HG02938 (cell line): ENCODE results near the gene LMO2.
A peak's percentile ranks its signal among the peaks of the same experiment; 100 is the strongest.
"Not testable (repeated sequence)": the region's sequence is repeated elsewhere in the genome, so short reads cannot be mapped to it uniquely, and the experiment has no call there.

ENCODE experiments used
- ATAC-seq: cut with Tn5 transposase; IDR thresholded peaks from one replicate; pipeline ENCODE4 v1.9.1; 2021; ENCODE audit warnings: mild to moderate bottlenecking, moderate library complexity; ENCODE audit not compliant: unreplicated experiment

Gene LMO2

GRCh38 chr11:33866936-33867335 is 24.9 kb downstream of the LMO2 start:
- no peak for ATAC-seq

DNA sequence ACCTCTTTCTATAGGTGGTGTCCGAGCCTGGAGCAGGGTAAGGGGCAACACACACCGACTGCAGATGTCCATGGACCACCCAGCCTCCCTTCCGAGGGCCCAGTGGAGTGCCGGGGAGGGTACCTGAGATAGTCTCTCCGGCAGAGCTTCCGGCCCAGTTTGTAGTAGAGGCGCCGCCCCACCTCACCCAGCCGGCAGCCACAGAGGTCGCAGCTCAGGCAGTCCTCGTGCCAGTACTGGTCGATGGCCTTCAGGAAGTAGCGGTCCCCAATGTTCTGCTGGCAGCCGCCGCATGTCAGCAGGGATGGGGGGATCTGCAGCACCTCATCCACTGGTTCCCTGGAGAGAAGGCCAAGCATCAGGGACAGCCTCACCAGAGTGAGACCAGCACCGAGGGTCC is 27.4 kb downstream of the LMO2 start:
- no peak for ATAC-seq

DNA sequence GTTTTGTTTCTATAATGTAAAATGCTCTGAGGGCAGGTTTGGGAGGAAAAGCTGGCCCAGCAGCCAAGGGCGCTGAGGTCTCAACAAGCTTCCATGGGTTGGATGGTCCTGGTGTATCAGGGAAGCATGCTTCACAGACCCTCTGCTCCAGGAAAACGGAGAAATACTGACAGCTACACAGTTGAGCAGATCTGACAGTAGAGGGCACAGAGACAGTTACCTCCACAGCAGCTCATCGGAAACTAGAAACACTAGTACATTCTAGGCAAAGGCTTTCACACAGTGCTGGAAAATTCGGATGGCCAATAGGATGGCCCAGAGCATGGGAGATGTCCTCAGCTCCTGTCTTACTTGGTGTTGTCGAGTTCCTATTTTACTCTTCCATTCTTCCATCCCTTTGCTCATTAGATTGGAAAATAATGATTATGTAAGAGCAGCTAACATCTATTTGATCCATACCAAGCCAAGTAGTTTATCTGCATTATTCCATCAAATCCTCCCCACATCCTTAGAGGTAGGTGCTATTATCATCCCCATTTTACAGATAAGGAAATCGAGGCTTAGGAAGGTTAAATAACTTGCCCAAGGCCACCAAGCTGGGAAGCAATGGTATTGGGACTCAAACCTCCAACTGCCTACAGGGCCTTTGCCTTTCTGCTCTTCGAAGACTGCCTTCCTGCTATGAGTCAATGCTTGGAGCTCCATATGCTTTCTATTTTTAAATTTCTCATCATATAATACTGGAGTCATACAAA is 28.3 kb downstream of the LMO2 start:
- no peak for ATAC-seq

DNA sequence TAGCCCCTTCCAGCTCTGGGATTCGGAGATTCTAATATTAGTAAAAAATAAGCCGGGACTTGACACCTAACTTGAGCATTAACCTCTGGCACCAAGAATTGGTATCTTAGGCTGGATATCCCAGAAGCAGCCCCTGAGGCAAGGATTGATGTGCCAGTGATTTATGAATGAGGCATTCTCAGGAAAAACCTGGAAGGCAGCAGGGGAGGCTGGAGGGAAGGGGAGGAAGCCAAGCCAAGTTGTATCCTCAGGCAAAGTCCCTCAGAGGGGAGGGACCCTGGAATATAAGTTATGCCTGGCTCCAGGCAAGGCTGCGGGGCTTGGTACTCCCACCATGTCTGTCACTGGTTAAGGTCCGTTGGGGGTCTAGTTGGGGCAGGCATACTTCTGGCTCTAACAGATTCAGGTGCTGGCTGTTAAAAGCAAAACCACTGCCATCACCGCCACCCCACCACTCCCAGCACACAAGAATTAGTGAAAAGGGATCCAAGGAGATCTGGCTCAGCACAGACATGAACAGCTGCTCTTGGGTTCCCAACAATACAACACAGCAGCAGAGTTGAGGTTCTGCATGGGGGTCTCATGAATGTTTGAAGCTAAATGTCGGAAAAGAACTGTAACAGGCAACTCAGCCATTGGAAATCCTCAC is 29.8 kb downstream of the LMO2 start:
- ATAC-seq, result no peak

- ATAC-seq, result no peak
Measured at GRCh38 chr11:33861386-33861785, 30.5 kb downstream of the LMO2 start.

GRCh38 chr11:33860926-33861325 is 30.9 kb downstream of the LMO2 start:
- no peak for ATAC-seq

DNA sequence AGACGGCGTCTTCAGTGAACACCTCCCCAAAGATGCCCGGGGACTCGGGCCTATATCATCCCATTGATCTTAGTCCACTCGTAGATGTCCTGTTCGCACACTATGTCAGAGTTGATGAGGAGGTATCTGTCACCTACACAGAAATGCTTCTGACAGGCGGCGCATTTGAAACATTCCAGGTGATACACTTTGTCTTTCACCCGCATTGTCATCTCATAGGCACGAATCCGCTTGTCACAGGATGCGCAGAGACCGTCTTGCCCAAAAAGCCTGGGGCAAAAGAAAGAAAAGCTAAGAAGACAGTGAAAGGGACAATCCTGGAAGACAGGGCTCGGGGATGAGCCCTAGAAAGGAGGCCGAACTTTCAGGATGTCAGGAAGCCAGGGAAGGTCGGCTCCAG is 32.6 kb downstream of the LMO2 start:
- ATAC-seq, result no peak

DNA sequence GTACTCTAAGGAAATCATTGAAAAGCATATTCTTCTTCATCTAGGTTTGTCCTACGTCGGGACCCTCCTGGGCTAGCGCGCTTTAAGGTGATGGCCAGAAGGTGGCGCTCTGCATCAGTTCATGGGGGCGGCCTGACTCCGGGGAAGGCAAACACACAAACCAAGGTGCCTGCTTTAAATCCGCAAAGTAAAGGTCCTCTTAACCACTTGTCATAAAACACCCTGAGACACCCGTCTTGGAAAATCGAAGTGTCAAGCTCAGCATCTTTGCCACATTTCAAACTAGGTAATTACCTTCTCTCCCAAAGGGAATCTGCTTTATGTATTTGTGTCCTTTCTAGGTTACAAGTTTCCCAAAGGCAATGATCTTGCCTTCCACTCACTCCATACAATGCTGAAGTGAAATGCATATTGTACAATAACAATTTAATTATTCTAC is 33.9 kb downstream of the LMO2 start:
- peak; percentile 68 for ATAC-seq

DNA sequence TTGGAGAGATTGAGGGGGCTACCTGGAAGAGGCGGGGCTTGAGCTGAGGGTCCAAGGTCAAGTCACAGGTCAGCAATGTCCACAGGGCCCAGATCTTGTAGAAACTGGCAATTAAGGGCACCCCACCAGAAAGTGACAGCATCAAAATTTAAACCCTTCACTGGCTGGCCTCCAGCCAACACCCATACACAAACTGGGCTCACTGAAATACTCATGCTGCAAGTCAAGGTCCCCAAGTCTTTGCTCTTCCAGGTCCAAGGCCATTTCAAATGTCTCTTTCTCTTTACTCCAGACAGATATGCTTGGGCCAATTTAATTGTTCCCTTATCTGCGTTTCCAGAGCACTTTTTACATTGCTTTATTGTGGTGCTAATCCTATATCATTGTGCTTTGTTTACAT is 36.4 kb downstream of the LMO2 start:
- ATAC-seq, result no peak

- no peak for ATAC-seq
Measured at GRCh38 chr11:33848717-33849390, 43.0 kb downstream of the LMO2 start.

- no peak for ATAC-seq
Measured at GRCh38 chr11:33847251-33847650, 44.6 kb downstream of the LMO2 start.

DNA sequence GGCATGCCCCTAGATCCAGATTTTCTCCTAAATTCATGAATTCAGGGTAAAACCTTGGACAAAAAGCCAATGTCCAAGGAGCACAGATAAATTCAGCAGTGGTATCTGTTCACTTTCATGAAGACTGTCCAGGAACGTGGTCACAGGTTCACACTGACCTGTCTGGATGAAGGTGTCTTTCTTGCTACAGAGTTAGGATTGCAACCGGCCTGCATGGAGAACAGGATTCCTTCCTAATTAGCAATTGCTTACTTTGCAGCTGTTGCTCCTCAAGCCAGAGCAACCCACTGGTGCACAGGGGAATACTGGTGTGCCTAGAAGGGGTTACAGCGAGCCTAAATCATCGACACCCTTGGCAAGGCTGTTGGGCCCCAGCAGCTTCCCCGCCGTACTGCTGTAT is 47.6 kb downstream of the LMO2 start:
- no peak for ATAC-seq

DNA sequence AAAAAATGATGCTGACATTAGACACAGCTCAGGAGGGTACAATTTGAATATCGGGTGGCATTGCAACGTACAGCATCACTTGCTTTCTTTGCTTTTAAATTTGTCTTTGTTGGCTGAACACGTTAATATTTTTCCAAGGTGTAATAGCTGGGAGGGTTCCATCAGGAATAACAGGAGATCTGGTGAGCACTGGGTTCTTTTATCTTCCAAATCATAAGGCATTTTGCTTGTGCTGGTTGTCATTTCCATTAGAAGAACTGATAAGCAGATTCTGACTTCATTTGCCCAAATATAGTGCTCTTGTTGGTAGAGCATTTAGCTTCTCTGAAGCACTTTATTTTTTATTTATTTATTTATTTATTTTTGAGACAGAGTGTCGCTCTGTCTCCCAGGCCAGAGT is 48.9 kb downstream of the LMO2 start:
- no peak for ATAC-seq

GRCh38 chr11:33842236-33842915 is 49.5 kb downstream of the LMO2 start:
- no peak for ATAC-seq

GRCh38 chr11:33838234-33838633 is 53.6 kb downstream of the LMO2 start:
- ATAC-seq, result not testable (repeated sequence)

GRCh38 chr11:33837334-33837733 is 54.5 kb downstream of the LMO2 start:
- ATAC-seq, result not testable (repeated sequence)

DNA sequence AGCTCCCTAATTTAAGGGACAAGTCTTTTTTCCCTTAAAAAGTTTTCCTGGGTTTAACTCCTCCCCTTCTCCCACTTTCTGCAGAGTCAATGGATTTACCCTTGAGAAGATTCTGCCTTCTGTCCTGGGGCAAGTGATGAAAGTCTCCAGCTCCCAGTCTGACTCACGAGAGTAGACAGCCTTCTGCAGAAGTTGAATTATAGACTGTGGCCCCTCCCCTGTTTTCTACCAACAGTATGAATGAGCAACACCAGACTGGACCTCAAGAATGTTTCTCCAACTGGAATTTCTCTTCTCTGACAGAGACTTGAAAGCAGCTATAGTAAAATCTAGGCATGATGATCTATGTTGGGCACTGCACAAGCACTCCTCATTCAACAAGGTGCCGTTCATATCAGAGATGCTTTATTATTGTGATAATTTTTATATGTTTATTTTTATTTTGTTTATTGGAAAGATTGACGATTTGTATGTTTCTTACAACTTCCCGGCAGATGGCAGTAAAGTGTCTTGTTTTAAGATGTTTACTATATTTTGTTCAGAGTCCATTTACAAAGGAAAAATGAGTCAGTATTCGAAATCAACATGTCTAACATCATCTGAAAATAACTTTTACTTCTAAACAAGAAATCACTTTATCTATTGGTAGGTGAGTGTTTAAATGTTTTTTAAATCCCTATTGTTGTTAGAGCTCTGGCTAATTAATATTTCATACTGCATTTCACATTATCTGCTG is 56.6 kb downstream of the LMO2 start:
- no peak for ATAC-seq

- no peak for ATAC-seq
Measured at GRCh38 chr11:33832676-33833075, 59.2 kb downstream of the LMO2 start.

DNA sequence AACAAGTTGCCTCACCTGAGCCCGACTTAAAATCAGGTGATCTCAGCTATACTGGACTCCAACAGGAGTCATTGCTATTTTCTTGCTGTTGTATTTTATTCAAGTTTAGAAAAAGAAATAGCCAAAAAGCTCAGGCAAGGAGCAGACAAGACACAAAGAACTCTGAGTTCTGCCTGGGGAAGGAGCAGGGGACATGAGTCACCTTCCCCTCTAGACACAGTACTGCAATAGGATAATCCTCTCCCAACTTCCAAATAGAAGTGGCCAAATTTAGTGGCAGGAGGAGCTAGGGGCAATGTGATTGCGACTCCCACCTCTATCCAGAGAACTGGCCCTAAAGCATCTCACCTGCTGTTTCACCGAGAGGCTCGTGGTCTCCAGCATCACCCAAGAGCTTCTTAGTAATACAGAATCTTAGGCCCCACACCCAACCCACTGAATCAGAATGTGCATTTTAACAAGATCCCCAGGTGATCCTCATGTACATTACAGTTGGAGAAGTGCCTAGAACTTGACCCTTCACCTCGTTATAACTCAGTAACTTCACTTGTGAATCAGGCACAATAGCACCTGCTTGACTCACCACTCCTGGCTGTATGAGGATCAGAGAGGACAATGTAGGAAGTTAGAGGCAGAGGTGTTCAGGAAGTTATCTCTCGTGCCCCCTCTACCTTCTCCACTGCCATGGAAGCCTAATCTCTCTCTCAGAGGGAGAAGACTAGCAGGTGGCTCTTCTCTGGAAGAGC is 60.8 kb downstream of the LMO2 start:
- no peak for ATAC-seq
